GM18498 (cell line): Measurements from ENCODE around the gene GATB.

Source experiments
- ATAC-seq: cut with Tn5 transposase; IDR thresholded peaks from one replicate; pipeline ENCODE4 v1.9.1; 2021; ENCODE audit warnings: mild to moderate bottlenecking, moderate library complexity; ENCODE audit not compliant: unreplicated experiment

Gene GATB

GRCh38 chr4:151760712-151761661 lies at the start of gene GATB:
TSS of gene GATB (minus strand) at chr4:151761007. CDS start at chr4:151760982, 25 bp downstream.
- peak; percentile 100 for ATAC-seq

DNA sequence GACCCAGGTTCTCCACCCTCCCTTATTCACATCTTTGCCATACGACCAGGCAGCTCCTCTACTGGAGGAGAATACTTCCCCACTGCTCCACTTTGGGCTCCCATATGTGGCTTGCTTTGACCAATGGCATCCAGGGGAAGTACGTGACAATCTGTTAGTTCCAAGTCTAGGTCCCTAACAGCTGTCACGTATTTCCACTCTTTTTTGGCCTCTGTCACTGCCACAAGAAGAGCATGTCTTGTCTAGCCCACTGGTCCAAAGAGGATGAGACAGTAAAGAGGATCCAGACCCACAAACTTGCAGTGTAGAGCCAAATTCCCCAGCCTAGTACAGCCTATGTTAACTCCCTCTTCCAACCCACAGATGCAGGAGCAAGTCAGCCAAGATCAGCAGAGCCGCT lies 49.7 kb upstream of the GATB start:
- no peak for ATAC-seq

DNA sequence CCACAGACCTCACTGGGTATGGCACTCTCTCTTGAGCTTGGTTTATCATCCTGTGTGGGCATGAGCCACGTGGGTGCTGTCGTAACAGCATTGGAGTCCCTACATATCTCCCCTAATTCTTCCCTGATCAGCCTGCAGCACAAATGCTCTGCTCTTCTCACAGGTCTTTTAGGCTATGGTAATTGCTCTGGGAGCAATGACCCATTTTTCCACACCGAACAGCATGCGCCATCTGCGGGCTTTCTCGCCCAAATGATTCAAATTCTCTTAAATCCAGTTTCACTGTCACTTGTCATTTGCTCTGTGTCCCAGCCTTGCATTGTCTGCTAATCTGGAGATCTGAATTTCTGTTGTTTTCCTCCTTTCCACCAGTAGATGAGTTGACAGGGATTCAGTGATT lies 48.9 kb upstream of the GATB start:
- ATAC-seq: no peak

DNA sequence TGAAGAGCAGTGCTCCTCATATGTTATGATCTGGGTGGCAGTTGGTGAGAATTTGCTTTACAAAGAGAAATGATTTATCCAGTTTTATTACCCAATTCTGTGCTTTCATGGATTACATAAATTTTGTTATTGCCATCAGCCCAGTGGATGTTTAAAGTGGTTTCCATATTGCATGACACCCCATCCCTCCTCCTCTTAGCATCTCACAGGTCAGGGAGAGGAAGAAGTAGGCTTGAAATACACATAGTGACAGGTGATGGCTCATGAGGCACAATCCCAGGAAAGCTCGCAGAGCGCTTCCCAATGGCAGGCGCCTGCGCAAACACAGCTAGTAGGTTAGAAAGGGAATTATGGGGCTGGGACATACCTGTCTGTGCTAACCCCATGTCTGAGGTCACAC lies 47.7 kb upstream of the GATB start:
- ATAC-seq: no peak

DNA sequence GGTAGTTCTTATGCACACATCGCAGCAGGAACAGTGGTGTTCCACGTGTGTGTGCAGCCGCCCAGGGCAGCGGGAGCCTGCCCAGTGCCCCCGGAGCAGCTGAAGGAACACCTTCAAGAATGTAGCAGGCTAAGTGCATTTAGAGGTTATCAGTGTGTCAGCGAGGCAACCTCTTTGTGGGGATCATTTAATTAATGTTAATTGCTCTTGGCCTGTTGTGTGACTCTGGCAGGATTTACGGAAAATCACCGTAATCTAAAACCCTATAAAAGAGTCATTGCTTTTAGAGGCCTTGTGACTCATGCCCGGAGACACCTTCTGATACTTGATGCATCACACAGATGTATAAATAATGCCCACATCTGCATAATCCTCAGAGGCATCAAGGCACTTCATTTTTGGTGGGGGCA lies 47.3 kb upstream of the GATB start:
- ATAC-seq: no peak

DNA sequence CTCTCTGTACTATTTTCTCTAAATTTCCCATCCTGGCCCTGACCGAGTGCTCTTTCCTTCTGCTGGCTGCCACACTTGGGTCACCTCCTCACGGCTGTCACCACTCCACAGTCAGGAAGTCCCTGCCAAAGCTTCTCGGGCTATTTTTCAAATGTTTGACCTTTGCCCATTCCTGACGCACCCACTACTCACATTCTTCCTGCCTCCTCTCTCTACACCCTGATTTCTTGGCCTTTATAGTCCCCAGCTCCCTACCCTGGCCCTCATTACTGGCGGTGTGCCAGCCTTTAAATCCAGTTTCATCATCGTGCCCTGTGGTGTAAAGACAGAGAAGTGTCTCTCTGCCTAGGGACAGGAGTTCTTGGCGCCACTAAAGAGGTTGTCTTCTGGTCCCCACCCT lies 46.4 kb upstream of the GATB start:
- ATAC-seq: no peak

- no peak for ATAC-seq
Observed at GRCh38 chr4:151806511-151806927, 45.7 kb upstream of the GATB start.

DNA sequence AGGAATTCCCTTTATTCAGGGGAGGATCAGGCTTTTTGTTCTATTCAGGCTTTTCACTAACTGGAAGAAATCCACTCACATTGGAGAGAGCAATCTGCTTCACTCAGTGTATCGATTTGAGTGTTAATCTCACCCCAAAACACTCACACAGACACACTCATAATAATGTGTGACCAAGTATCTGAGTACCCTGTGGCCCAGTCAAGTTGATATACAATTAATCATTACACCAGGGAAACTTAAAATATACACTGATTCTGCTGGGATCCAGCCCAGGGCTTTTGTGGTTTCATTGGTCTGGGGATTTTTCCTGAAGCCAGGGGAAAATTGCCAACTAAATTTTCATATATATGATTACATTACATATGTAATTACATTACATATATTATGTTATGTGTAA lies 44.0 kb upstream of the GATB start:
- ATAC-seq: no peak

DNA sequence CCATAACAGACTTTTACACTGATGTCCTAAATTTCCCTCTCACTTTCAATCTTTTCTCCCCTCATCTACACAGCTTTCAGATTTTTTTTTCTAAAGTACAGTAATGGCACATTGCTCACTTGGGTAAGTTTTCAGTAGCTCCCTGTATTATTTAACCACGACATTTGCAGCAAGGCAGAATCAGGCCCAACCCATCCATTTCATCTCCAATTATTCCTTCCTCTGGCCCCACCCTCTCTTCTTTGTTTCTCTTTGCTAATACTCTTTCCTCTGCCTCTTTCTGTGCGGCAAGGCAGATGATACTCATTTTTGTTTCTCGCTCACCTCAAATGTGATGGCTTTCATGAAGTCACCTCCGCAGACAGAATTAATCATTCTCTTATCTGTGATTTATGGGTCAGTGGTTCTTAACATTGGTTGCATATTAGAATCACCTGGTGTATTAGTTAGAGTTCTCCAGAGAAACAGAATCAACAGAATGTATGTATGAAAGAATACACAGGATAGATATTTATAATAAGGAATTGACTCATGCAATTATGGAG lies 43.4 kb upstream of the GATB start:
- ATAC-seq: no peak

DNA sequence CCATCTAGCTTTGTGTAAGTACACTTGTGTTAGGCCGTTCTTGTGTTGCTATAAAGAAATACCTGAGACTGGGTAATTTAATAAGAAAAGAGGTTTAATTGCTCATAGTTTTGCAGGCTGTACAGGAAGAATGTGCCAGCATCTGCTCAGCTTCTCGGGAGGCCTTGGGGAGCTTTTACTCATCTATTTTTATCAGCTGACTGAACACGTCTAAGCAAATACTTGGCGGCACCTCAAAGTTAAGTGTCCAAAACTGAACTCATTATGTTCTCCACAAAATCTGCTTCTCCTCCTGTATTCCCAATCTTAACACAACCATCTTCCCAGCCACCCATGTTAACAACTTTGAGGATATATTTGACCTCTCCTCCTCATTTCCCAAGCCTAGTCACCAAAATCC lies 42.4 kb upstream of the GATB start:
- ATAC-seq: no peak

DNA sequence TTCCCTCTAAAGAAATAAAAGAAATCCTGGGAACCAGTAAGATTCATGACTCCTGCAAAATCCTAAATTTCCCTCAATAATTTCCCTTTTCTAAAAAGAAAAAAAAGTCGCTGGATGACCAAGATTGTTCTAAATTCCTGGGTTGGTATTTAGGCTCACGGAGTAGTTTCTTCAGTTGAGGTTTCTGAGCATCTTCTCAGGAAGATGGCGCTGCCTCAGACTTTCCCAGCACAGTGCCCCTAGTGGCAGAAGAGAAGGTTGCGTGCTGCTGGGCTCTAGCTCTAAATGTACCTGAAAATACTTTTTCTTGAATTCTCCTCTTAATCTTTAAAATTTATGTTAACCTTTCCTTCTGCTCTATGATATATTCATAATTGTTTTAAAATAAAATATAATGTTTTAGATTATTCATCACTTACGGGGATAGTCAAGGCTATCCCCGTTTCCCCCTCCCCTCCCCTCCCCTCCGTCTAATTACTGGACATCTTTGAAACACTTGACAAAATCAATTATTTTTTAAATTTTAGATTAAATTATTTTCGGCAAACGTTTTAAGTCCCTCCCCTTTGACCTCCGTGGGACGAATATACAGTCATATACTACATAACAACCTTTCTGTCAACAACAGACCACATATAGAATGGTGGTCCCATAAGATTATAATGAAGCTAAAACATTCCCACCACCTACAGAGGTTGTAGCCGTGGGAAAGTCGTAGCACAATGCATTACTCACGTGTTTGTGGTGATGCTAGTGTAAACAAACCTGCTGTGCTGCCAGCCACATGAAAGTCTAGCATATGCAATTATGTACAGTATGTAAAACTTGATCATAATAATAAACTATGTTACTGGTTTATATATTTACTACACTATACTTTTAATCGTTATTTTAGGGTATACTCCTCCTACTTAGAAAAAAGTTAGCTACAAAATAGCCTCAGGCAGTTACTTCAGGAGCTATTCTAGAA lies 41.0 kb upstream of the GATB start:
- peak; percentile 43 for ATAC-seq

- no peak for ATAC-seq
Observed at GRCh38 chr4:151799417-151800012, 38.7 kb upstream of the GATB start.

DNA sequence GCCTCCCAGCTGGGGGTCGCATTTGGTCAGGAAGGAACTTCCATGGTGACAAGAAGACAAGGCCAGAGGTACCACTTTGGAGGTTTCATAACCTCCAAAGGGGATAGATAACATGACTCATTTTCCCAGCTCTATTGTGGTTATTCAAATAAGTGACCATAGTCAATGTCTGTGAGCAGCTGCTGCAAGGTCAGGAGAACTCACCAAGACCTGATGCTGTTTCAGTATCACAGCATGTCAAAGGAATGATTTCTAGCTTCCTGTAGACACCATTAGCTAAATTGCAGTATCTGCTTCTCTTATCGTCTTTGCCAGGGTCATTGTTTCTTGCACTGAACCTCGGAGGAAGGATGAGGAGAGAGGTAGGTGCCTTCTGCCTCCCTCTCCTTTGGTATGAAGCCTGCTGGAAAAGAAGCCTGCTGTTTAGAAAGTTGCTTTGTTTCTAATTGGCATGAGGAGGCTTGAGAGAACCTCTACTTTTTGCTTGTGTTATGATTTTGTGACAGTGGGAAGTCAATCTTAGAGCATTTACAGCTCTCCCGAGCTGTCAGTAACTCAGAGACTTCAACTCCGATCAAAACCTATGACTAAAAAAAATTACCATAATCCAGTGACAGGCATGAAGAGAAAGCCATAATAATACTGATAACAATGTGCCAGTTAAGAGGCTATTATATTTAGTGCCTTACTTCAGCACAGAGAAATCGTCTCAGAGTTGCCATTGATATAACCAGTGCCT lies 38.0 kb upstream of the GATB start:
- ATAC-seq: peak; percentile 86

DNA sequence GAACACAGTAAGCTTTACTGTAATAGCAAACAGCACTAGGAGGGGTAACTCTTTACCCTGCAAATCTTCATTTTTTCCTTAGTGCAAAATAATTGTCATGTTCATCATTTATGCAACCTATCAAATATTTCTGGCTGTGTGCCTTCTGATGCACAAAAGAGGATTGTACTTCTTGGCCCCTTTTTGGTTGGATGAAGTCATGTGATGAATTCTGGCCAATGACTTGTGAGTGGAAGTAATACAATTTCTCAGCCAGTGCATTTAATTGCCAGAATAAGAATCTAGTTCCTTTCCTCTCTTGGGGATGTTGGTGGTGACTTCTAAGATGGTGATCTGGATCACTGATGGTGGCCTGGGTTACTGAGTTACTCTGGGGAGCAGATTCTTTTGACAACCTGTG lies 37.0 kb upstream of the GATB start:
- ATAC-seq: no peak

DNA sequence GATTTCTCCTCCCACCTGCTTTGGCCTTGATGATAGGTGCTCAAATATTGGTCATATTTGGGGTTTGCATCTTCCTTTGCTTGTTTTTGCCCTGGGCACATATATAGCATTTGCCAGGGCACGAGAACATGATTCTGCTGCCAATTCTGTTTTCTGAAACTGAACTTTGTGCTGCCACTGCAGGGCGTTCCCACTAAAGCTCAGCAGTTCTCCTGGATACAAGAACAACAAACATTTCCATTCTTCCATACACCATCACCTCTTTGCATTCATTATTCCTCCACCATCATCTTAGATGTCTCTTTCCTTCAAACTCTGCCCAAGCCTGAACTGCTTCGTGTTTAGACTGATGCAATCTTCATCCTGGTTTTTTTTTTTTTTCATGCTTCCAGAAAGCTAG lies 36.3 kb upstream of the GATB start:
- no peak for ATAC-seq

DNA sequence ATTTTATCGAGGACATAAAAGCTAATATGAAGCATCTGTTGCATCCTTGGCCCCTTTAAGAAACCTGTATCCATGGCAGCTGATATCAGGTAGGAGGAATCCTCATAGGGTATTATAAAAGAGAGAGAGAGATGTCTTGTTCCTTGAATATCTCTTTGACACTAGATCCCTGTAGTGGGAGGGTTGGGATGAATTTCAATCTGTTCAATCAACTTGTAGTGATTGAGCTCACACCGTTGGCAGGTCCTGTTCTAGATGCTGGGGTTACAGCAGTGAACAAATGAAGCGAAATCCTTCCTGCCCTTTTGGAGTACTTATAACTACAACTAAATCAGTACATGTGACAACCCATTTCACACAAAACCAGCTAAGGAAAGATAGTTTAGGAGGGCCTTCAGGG lies 35.3 kb upstream of the GATB start:
- ATAC-seq: no peak

- ATAC-seq: no peak
Observed at GRCh38 chr4:151792995-151793394, 32.2 kb upstream of the GATB start.

DNA sequence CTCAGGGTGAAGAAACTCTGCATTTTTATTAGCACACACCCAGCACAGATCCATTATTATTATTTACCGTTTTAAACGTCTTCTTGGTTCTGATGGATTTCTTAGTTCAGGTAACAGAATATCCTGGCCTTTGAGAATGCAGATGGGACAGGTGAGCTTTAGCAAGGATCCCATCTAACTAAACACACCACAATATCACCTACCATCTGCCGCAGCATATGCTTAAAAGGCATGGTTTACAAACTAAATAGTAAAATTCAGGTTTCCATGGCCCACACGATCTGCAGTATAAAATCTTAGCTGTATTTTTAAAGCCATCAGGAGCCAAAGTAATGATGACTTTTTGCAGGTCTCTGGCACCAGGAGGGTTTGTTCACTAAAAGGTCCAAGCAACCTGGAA lies 31.7 kb upstream of the GATB start:
- ATAC-seq: no peak

- ATAC-seq: no peak
Observed at GRCh38 chr4:151788021-151788420, 27.2 kb upstream of the GATB start.

- ATAC-seq: no peak
Observed at GRCh38 chr4:151786158-151786495, 25.3 kb upstream of the GATB start.
